ENCODE results near the gene SLC25A42. TPM values are rescaled to one million over a fixed set of nuclear protein-coding genes. Genes with fewer than 3 reads are reported as not detected.

Gene SLC25A42
- total and polyA plus RNA-seq, 2 experiments from 2014 or later, result 13.8 to 23.2 TPM

GRCh38 chr19:19151418-19151817 is 87.6 kb downstream of the SLC25A42 start:
- H3K4me1 ChIP-seq (ENCODE audit: insufficient read depth), result no peaks in the 10 kb centered on the region
- H3K27me3 ChIP-seq, result no peaks in the 10 kb centered on the region
- WGBS (ENCODE audit: low lambda C conversion rate, missing lambda C conversion rate), result 80% methylated on average over 11 of the region's 11 CpGs
- TF ChIP-seq EZH2 (IDR thresholded peaks at IDR 0.05; ENCODE audit: borderline replicate concordance) (no peak), EZH2phosphoT487 (IDR thresholded peaks at IDR 0.05; ENCODE audit: low read depth, severe bottlenecking, unreplicated experiment) (no peak)
- TF ChIP-seq, protein P1, sequence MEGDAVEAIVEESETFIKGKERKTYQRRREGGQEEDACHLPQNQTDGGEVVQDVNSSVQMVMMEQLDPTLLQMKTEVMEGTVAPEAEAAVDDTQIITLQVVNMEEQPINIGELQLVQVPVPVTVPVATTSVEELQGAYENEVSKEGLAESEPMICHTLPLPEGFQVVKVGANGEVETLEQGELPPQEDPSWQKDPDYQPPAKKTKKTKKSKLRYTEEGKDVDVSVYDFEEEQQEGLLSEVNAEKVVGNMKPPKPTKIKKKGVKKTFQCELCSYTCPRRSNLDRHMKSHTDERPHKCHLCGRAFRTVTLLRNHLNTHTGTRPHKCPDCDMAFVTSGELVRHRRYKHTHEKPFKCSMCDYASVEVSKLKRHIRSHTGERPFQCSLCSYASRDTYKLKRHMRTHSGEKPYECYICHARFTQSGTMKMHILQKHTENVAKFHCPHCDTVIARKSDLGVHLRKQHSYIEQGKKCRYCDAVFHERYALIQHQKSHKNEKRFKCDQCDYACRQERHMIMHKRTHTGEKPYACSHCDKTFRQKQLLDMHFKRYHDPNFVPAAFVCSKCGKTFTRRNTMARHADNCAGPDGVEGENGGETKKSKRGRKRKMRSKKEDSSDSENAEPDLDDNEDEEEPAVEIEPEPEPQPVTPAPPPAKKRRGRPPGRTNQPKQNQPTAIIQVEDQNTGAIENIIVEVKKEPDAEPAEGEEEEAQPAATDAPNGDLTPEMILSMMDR (IDR thresholded peaks at IDR 0.05; ENCODE audit: poor library complexity), result no peak
- H4K20me1 ChIP-seq (ENCODE audit: insufficient read depth, poor library complexity, severe bottlenecking), result no peaks in the 10 kb centered on the region
- H3K9me3 ChIP-seq (ENCODE audit: low read depth), result no peaks in the 10 kb centered on the region
- H3K79me2 ChIP-seq, result no peaks in the 10 kb centered on the region
- DNase-seq (ENCODE audit: low spot score), result no peak
- H3K36me3 ChIP-seq (replicated peaks; ENCODE audit: insufficient read depth, low read depth), result no peaks in the 10 kb centered on the region
- no peak overlapping the region for H2AFZ ChIP-seq
- H3K9me2 ChIP-seq (replicated peaks; ENCODE audit: insufficient read depth), result no peaks in the 10 kb centered on the region
- no peak overlapping the region for H3K27ac ChIP-seq
- no peak overlapping the region for H3K4me3 ChIP-seq
- H3K4me2 ChIP-seq, result no peak overlapping the region

- Histone ChIP-seq H4K20me1 (ENCODE audit: insufficient read depth, poor library complexity, severe bottlenecking) (no peaks in the 10 kb centered on the region), H3K4me1 (ENCODE audit: insufficient read depth) (no peaks in the 10 kb centered on the region), H3K27me3 (no peaks in the 10 kb centered on the region), H3K4me3 (no peak overlapping the region), H3K36me3 (replicated peaks; ENCODE audit: insufficient read depth, low read depth) (no peaks in the 10 kb centered on the region), H3K79me2 (no peaks in the 10 kb centered on the region), H3K4me2 (no peak overlapping the region), H3K9me3 (ENCODE audit: low read depth) (no peaks in the 10 kb centered on the region), H2AFZ (no peak overlapping the region), H3K9me2 (replicated peaks; ENCODE audit: insufficient read depth) (no peaks in the 10 kb centered on the region), H3K27ac (no peak overlapping the region)
- DNase-seq (ENCODE audit: low spot score), result no peak
- TF ChIP-seq EZH2phosphoT487 (IDR thresholded peaks at IDR 0.05; ENCODE audit: low read depth, severe bottlenecking, unreplicated experiment), result no peak
- no peak for TF ChIP-seq EZH2 (IDR thresholded peaks at IDR 0.05; ENCODE audit: borderline replicate concordance)
- TF ChIP-seq, protein P1 (IDR thresholded peaks at IDR 0.05; ENCODE audit: poor library complexity), result no peak
- 88% methylated on average over 13 of the region's 13 CpGs for whole genome bisulfite sequencing (ENCODE audit: low lambda C conversion rate, missing lambda C conversion rate)
These were observed 89.0 kb downstream of the SLC25A42 start for GRCh38 chr19:19152668-19153384.

- Histone ChIP-seq H3K27me3 (no peaks in the 10 kb centered on the region), H3K4me2 (no peak overlapping the region), H3K9me3 (ENCODE audit: low read depth) (no peaks in the 10 kb centered on the region), H3K79me2 (no peaks in the 10 kb centered on the region), H3K4me1 (ENCODE audit: insufficient read depth) (no peaks in the 10 kb centered on the region), H3K36me3 (replicated peaks; ENCODE audit: insufficient read depth, low read depth) (no peaks in the 10 kb centered on the region), H2AFZ (no peak overlapping the region), H4K20me1 (ENCODE audit: insufficient read depth, poor library complexity, severe bottlenecking) (no peaks in the 10 kb centered on the region), H3K4me3 (no peak overlapping the region), H3K27ac (no peak overlapping the region), H3K9me2 (replicated peaks; ENCODE audit: insufficient read depth) (no peaks in the 10 kb centered on the region)
- DNase-seq (ENCODE audit: low spot score), result no peak
- TF ChIP-seq EZH2 (IDR thresholded peaks at IDR 0.05; ENCODE audit: borderline replicate concordance), result no peak
- TF ChIP-seq, protein P1 (IDR thresholded peaks at IDR 0.05; ENCODE audit: poor library complexity), result no peak
- TF ChIP-seq EZH2phosphoT487 (IDR thresholded peaks at IDR 0.05; ENCODE audit: low read depth, severe bottlenecking, unreplicated experiment), result no peak
- WGBS (ENCODE audit: low lambda C conversion rate, missing lambda C conversion rate), result 89% methylated on average over 6 of the region's 6 CpGs
These were observed 91.1 kb downstream of the SLC25A42 start for GRCh38 chr19:19154768-19155494.
